GM10266 (cell line): Measurements from ENCODE around the gene RNF144B.

ENCODE experiments used
- DNase-seq: peaks from one replicate; pipeline ENCODE4 v3.0.0; 2012; ENCODE audit errors: extremely low spot score
- TF ChIP-seq, protein P1 (sequence below): IDR thresholded peaks from 2 replicates; pipeline ENCODE4 v1.5.1; 2012; ENCODE audit warnings: mild to moderate bottlenecking, low read depth; ENCODE audit not compliant: control insufficient read depth, insufficient read depth; ENCODE audit errors: missing control alignments

The RNF144B gene

DNA sequence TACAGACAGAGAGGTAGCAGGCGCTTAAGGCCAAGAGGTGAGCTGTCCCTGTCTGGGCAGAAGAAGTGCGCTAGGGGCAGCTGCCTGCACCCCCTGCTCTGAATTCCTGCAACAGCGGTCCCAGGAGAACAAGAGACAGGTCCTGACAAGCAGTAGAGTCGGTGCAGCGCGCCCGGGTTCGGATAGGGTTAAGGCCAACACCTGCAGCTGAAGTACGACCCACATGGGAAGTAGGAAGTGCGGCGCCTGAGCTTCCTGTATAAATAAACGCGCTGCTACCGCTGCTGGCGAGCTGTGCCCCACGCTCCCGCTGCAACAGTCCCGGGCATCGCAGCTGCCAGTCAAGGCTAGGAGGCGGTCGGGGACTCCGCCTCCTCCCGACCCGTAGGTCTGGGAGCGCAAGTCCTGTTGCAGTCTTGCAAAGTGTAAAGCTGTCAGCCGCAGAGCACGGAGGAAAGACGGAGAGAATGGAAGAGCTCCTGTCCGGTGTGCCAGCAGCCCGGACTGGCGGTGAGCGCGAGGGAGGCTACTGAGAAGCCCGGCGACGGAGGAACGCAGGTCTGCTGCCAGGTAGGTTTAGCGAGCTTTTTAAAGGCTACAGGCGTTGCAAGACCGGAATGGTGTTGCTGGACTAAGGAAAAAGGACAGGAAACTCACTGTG is at the start of gene RNF144B:
Gene RNF144B, plus strand, starts transcription at position 290 of the 661 bp plus-strand sequence. CDS start 12,185 bp downstream, outside the sequence.
- peak; percentile 13 for DNase-seq
- TF ChIP-seq, protein P1, sequence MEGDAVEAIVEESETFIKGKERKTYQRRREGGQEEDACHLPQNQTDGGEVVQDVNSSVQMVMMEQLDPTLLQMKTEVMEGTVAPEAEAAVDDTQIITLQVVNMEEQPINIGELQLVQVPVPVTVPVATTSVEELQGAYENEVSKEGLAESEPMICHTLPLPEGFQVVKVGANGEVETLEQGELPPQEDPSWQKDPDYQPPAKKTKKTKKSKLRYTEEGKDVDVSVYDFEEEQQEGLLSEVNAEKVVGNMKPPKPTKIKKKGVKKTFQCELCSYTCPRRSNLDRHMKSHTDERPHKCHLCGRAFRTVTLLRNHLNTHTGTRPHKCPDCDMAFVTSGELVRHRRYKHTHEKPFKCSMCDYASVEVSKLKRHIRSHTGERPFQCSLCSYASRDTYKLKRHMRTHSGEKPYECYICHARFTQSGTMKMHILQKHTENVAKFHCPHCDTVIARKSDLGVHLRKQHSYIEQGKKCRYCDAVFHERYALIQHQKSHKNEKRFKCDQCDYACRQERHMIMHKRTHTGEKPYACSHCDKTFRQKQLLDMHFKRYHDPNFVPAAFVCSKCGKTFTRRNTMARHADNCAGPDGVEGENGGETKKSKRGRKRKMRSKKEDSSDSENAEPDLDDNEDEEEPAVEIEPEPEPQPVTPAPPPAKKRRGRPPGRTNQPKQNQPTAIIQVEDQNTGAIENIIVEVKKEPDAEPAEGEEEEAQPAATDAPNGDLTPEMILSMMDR = no peak

DNA sequence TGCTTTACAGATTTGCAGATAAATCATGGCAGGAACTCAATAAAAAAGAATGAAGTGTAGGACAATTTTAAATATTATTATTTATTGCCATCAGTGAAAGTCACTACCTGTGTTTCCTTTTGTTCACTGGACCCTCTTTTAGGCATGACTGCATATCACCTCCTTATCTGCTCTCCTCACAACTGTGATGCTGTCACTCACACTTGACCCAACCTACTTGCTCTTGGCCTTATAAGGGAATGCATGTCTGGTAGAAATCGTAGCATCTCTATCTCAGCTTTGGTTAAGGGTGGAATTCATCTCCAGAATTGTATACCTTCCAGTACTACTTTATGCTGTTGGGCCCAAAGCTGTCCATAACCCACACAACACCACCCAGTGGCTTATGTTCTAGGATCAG is 47.6 kb upstream of the RNF144B start:
- TF ChIP-seq, protein P1 = no peak
- no peak for DNase-seq

DNA sequence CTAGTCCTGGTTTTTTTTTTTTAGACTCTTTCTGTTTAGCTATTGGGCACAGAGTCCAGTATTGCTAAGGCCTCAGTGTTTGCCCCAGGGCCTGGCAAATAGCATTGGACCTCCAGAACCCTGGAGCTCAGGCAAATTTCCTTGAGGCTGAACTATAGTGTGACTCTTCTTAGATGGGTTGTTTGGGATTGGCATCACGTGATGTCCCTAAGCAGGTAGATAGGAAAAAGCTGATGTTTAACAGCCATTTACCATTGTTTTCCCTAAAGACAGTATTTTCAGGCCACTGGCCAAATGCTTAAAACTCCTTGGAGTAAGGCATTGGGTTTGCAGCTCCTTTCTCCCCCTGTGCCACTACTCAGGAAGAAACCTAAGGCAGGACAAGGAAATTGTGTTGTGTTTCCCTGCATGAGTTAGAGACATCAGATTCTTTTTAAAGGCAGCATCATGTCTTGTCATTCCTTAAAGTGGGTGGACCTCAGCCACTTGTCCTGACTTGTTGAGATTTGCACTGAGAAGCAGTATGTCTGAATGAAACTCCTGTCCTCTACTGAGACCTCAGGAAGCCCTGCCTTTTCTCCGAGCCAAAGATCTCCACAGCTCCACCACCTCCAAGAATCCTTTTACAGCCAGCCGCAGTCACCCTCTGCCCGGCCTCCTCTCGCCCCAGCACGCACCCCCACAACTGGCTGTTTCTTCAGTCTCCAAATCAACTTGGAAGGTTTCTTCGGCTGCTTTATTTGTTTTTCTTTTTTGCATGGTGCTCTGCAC is 46.2 kb upstream of the RNF144B start:
- no peak for DNase-seq
- TF ChIP-seq, protein P1 = no peak

DNA sequence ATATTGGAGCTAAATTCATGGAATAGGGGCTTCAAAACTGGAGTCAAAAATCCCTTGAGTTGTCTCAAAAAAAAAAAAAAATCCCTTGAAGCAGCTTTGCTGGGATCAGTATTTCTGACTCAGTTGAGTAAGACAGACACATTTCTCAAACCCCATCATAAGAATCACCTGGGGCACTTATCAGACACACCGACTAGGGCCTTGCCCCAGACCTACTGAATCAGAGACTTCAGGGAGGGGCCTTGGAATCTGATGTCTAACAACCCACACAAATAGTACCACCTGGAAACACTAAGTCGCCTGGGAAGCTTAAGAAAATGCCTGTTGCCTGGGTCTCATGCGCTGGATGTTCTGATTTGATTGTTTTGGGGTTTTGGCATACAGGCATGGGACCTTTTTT is 44.9 kb upstream of the RNF144B start:
- TF ChIP-seq, protein P1 = no peak
- DNase-seq = no peak

DNA sequence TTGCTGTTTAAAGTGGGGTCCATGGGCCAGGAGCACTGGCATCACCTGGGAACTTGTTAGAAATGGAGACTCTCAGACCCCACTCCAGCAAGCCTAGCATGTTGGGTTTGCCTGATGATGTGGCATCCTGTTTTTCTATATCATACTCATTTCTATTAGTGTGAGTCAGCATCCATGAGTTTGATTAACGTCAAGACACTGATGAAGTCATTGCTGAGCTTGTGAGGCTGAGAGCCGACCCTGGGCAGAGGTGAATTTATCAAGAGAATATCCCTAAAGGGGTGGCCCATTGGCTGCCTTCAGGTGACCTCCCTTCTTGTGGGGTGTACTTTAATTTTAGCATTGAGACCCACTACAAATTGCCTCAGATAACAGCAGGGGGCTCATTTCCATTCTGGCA is 43.4 kb upstream of the RNF144B start:
- TF ChIP-seq, protein P1 = no peak
- no peak for DNase-seq

DNA sequence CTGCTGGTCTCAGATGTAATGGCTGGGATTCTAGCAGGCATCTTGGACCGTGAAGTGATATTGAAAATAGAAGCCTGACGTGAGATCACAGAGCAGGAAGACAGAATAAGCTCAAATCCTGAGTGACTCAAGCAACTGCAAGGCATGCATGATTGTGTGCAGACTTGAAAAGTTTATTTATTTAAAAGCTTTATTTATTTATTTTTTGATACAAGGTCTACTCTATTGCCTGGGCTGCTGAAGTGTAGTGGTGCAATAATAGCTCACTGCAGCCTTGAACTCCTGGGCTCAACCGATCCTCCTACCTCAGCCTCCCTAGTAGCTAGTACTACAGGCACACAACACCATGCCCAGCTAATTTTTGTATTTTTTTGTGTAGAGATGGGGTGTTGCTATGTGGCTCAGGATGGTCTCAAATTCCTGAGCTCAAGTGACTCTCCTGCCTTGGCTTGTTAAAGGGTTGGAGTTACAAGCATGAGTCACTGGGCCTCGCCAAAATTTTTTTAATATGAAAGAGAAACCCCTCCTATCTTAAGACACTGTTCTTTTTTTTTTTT is 40.1 kb upstream of the RNF144B start:
- TF ChIP-seq, protein P1 = no peak

DNA sequence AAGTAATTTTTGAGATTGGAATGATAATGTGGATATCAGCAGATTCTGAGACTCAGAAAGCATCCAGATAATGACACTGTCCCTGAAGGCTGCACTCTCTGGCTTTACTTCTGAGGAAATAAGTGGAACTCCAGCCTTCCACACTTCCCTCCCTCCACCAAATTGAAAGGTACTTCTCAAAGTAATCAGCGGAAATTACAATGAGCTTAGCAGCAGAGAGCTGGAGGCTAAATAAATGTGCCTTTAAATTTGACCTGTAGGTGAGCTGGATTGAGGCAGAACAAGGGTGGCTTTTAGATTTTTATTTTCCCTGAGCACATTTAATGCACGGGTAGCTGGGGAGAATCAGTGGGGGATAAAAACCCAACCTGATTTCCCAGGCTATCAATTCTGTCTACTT is 39.3 kb upstream of the RNF144B start:
- DNase-seq = no peak
- TF ChIP-seq, protein P1 = no peak

More for the DNA sequence above, 40.1 kb upstream of the RNF144B start:
- DNase-seq = no peak
